Thymus (tissue), 11 donors: ENCODE measurements around the gene KLHDC10. TPM values are rescaled to one million over a fixed set of nuclear protein-coding genes. Genes with fewer than 3 reads are reported as not detected.
A peak's percentile ranks its signal among the peaks of the same experiment; 100 is the strongest.
"Not testable (repeated sequence)": the region's sequence is repeated elsewhere in the genome, so short reads cannot be mapped to it uniquely, and the experiment has no call there.

Experiments used
- DNase-seq, 9 donors: peaks; one replicate each; pipeline ENCODE4 v3.0.0-alpha.2; 2013; ENCODE audit warnings: low spot score in 9 of 9, low read depth in 6 of 9, missing footprints in 1 of 9
- H3K27ac ChIP-seq, 2 donors: one replicate each; pipeline ENCODE4 v1.5.1; 2013; ENCODE audit warnings: control low read depth in 1 of 2, low read depth in 1 of 2, low read length in 1 of 2, mild to moderate bottlenecking in 1 of 2, moderate library complexity in 1 of 2
- H3K27me3 ChIP-seq, 2 donors: one replicate each; pipeline ENCODE4 v1.5.1; 2013; ENCODE audit warnings: low read length in 1 of 2; ENCODE audit not compliant: control insufficient read depth in 2 of 2, insufficient read depth in 1 of 2
- H3K36me3 ChIP-seq, 2 donors: one replicate each; pipeline ENCODE4 v1.5.1; 2013; ENCODE audit warnings: low read length in 1 of 2, mild to moderate bottlenecking in 1 of 2, moderate library complexity in 1 of 2; ENCODE audit not compliant: control insufficient read depth in 2 of 2, insufficient read depth in 2 of 2
- H3K4me1 ChIP-seq, 2 donors: one replicate each; pipeline ENCODE4 v1.5.1; 2013; ENCODE audit warnings: low read length in 2 of 2; ENCODE audit not compliant: control insufficient read depth in 2 of 2, insufficient read depth in 2 of 2
- H3K4me3 ChIP-seq, 2 donors: one replicate each; pipeline ENCODE4 v1.5.1; 2013; ENCODE audit warnings: low read length in 2 of 2, control low read depth in 1 of 2, mild to moderate bottlenecking in 1 of 2
- H3K9me3 ChIP-seq, 2 donors: one replicate each; pipeline ENCODE4 v1.5.1; 2013; ENCODE audit warnings: low read length in 1 of 2, mild to moderate bottlenecking in 1 of 2; ENCODE audit not compliant: control insufficient read depth in 2 of 2, insufficient read depth in 1 of 2
- WGBS: extraction: QIAGEN DNeasy Blood & Tissue Kit; methylation state at CpG from one replicate; pipeline ENCODE4 v1.1.7; 2013; 5-methylcytosine and 5-hydroxymethylcytosine counted together
- polyA plus RNA-seq: library from polyadenylated mRNA; stranded (reverse); fragments of 200-250 nt; gene quantifications from one replicate; pipeline ENCODE4 v1.2.3, GENCODE V29; 2013
- total RNA-seq: library from RNA; stranded (reverse); fragments of 120-200 nt; gene quantifications from one replicate; pipeline ENCODE4 v1.2.4, GENCODE V29; 2013
- donor health status: healthy.

Gene KLHDC10
- total and polyA plus RNA-seq, 2 donors: 9.4 to 11.8 TPM

DNA sequence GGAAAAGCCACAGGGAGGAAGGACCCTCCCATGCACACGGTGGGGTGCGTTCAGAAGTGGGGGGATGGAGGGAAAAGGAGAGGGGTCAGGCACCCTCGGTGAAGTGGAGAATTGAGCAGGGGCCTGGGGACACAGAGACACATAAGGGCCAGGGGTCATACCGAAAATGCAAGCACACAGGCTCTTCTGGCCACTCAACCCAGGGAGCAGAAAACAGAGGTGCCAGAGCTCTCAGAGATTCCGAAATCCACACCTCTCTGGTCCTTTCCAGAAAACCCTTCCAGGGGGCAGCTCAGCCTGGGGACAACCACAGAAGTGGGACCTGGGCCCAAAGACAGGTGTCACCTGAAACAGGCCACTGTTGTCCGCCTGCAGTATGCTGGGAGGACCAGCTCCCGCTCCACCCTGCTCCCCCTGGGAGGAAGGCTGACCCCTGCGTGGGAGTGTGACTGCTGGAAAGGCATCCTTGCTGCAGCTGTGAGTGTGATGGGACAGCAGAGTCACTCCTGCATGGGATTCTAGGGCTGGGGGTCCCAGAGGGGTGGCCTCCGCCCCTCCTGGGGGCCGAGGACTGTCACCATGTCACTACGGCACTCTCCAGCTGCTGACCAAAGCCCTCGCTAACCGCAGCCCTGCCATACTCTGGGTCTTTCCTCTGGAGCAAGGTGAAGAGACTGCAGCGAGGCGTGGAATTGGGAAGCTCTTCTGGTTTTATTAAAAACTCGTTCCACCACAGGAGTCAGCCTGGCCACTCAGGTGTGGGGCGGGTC lies 71.7 kb downstream of the KLHDC10 start:
- H3K4me1 ChIP-seq: peaks cover 0 to 28% of the 10 kb centered on the region in 2 donors
- H3K27ac ChIP-seq: peak overlapping the region in 1 of 2 donors; percentile 70
- peaks cover 3 to 7% of the 10 kb centered on the region in 2 donors for H3K36me3 ChIP-seq
- H3K27me3 ChIP-seq: peaks cover 0 to 3% of the 10 kb centered on the region in 2 donors
- peak overlapping the region; percentile 50 to 66 for H3K4me3 ChIP-seq
- no peak for DNase-seq
- no peaks in the 10 kb centered on the region for H3K9me3 ChIP-seq
- 79% methylated on average over 17 of the region's 17 CpGs for WGBS

DNA sequence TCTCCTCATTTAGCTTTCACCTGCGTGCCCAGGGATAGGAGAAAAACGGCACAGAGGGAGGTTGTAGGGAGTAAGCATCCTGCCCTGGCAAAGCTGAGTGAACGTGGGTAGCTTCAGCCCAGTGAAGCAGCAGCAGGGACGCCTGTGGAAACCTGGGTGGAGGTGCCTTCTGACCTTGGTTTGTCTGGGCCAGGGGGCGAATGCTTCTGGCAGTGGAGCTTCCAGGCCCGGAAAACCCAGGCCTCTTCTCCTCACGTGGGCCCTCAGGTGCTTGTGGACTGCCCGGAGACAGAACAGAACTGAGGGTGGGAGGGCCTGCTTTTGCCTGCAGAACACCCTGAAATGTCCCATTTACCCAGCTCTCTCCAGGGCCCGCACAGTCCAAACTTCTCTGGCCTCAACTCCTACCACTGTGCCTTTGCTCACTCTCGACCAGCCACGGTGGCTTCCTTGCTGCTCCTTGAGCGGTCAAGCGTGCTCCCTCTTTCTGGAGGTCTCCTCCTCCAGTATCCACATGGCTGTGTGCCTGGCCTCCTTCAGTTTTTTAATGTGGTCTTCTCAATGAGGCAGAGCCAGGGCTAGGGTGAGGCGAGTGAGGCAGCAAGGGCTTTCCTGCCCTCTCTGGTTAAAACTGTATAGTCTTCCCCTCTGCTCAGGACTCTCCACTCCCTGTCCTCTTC lies 72.5 kb downstream of the KLHDC10 start:
- no peak overlapping the region for H3K27ac ChIP-seq
- peaks cover 0 to 28% of the 10 kb centered on the region in 2 donors for H3K4me1 ChIP-seq
- 96% methylated on average over 14 of the region's 14 CpGs for WGBS
- H3K4me3 ChIP-seq: no peak overlapping the region
- DNase-seq: no peak
- peaks cover 0 to 7% of the 10 kb centered on the region in 2 donors for H3K27me3 ChIP-seq
- peaks cover 0 to 2% of the 10 kb centered on the region in 2 donors for H3K36me3 ChIP-seq
- no peaks in the 10 kb centered on the region for H3K9me3 ChIP-seq

DNA sequence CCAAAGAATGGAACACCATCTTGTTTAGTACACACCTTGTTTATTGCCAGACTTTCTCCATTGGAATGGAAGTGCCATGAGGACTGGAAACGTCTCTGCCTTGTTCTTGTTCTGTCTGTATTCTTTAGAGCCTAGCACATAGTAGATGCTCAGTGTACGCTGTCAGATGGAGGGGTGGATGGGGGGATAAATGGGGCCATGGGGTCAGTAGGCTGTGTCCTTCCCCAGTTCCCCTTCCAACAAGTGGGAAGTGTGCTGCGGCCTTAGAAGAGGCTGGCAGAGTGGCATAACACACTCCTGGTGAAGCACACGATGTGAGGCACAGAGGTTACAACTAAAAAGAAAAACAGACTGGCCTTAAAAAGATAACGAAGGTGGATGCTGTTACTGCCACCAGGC lies 73.0 kb downstream of the KLHDC10 start:
- DNase-seq: no peak
- peaks cover 0 to 12% of the 10 kb centered on the region in 2 donors for H3K27me3 ChIP-seq
- 98% methylated on average over 5 of the region's 5 CpGs for WGBS
- no peaks in the 10 kb centered on the region for H3K9me3 ChIP-seq
- H3K4me1 ChIP-seq: peaks cover 0 to 28% of the 10 kb centered on the region in 2 donors
- H3K36me3 ChIP-seq: no peaks in the 10 kb centered on the region
- H3K27ac ChIP-seq: no peak overlapping the region
- H3K4me3 ChIP-seq: no peak overlapping the region

DNA sequence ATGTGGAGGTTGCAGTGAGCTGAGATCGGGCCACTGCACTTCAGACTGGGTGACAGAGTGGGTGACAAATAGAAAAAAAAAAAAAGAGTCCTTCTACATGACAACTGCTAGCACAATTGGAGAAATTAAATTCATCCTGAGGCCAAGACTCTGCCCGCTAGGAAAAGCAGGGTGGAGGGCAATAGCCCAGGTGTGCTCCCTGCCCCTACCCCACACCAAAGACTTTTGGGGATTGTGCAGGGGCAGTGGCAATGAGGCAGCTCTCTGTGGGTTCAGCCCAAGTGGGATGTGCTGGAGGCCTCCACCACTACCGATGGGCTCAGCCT lies 73.6 kb downstream of the KLHDC10 start:
- H3K9me3 ChIP-seq: no peaks in the 10 kb centered on the region
- H3K4me3 ChIP-seq: no peak overlapping the region
- H3K27me3 ChIP-seq: peaks cover 0 to 16% of the 10 kb centered on the region in 2 donors
- no peak overlapping the region for H3K27ac ChIP-seq
- peaks cover 0 to 28% of the 10 kb centered on the region in 2 donors for H3K4me1 ChIP-seq
- H3K36me3 ChIP-seq: no peaks in the 10 kb centered on the region
- WGBS: 52% methylated on average over 3 of the region's 3 CpGs
- DNase-seq: no peak

DNA sequence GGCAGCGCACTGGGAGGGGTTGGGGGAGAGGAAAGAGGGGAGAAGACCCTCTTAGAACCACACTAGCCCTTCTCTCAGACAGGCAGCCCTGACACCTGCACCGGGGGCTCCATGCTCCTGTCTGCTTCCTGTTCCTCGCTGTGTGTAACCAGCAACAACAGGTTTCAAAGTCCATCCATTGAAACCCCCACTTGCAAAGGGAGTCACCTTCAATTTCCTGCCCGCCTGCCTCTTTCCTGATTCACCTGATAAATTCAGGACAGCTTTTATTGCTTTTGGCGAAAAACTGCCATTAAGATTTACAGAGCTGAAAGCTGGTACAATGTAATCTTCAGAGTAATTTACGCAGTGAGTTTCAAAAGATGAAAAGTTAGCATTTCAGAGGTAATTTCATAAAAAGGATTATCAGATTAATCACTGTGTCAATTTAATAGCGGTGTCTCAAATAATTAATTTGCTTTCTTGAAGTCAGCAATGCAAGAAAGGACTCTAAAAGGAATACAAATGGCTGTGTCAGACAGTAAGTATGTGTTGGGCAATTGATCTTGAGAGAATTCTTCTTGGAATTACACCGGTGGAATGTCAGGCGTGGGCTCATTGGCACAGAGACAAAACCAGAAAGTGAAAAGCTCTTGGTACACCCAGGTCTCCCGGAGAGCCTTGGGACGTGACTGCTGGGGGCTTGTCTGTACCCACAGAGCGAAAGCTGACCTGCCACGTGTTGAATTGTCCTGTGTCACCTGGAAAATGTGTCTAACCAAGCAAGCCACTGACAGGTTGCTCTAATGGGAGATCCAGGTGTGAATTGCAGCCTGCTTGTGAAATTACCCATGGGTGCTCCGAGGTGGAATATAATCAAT lies 74.2 kb downstream of the KLHDC10 start:
- peaks cover 0 to 22% of the 10 kb centered on the region in 2 donors for H3K27me3 ChIP-seq
- 68% methylated on average over 14 of the region's 14 CpGs for WGBS
- H3K4me3 ChIP-seq: no peak overlapping the region
- H3K9me3 ChIP-seq: no peaks in the 10 kb centered on the region
- DNase-seq: peak in 2 of 9 donors; percentile 19 to 45
- H3K4me1 ChIP-seq: peaks cover 0 to 29% of the 10 kb centered on the region in 2 donors
- H3K27ac ChIP-seq: no peak overlapping the region
- no peaks in the 10 kb centered on the region for H3K36me3 ChIP-seq

DNA sequence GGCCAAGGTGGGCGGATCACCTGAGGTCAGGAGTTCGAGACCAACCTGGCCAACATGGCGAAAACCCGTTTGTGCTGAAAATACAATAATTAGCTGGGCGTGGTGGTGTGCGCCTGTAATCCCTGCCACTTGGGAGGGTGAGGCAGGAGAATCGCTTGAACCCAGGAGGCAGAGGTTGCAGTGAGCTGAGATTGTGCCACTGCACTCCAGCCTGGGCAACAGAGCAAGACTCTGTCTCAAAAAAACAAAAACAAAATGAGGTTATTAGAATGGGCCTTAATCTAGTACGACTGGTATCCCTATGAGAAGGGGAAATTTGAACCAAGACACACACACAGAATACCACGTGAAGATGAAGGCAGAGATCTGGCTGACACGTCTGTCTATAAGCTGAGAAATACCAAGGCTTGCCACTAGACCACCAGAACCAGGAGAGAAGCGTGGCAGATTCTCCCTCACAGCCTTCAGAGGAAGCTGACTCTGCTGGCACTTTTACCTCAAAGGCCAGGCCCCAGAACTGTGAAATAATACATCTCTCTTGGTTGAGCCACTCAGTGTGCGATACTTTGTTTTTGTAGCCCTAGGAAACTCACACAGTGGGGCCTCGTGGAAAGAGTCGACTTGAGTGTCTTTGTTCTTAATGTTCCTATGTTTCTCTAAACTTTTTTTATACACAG lies 75.2 kb downstream of the KLHDC10 start:
- Histone ChIP-seq H3K4me3 (no peak overlapping the region), H3K4me1 (peaks cover 0 to 34% of the 10 kb centered on the region in 2 donors), H3K36me3 (no peaks in the 10 kb centered on the region), H3K9me3 (peaks cover 0 to 2% of the 10 kb centered on the region in 2 donors), H3K27ac (no peak overlapping the region), H3K27me3 (peaks cover 0 to 28% of the 10 kb centered on the region in 2 donors)
- DNase-seq: no peak
- WGBS: 96% methylated on average over 14 of the region's 14 CpGs

DNA sequence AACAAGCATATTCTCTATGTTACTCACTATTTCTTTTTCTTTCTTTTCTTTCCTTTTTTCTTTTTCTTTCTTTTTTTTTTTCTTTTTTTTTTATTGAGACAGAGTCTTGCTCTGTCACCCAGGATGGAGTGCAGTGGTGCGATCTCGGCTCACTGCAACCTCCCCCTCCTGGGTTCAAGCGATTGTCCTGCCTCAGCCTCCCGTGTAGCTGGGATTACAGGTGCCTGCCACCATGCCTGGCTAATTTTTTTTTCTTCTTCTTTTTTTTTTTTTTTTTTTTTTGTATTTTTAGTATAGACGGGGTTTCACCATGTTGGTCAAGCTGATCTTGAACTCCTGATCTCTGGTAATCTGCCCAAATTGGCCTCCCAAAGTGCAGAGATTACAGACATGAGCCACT lies 75.8 kb downstream of the KLHDC10 start:
- Histone ChIP-seq H3K4me1 (peaks cover 0 to 29% of the 10 kb centered on the region in 2 donors), H3K27me3 (peaks cover 0 to 30% of the 10 kb centered on the region in 2 donors)
- not testable (repeated sequence) for H3K27ac ChIP-seq, H3K36me3 ChIP-seq, H3K4me3 ChIP-seq, DNase-seq, H3K9me3 ChIP-seq
- WGBS: 99% methylated on average over 5 of the region's 5 CpGs

DNA sequence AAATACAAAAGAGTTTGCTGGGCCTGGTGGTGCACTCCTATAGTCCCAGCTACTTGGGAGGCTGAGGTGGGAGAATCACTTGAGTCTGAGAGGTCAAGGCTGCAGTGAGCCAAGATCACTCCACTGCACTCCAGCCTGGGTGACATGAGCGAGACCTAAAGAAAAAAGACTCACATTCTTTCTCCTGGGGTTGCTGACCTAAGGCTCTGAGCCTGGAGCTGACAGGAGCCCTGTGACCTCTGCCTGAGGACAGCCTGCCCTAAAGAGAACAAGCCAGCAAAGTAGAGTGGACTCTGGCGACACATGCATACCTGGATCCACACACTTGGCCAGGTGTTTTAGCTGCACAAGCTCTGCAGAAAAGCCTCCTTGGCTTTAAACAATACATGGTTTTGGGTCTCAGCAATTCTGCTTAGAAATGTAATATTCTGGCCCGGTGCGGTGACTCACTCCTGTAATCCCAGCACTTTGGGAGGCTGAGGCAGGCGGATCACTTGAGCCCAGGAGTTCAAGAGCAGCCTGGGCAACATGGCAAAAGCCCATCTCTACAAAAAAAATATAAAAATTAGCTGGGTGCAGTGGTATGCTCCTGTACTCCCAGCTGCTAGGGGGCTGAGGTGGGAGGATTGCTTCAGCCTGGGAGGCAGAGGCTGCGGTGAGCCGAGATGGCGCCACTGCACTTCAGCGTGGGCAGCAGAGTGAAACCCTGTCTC lies 76.5 kb downstream of the KLHDC10 start:
- Histone ChIP-seq H3K9me3 (peaks cover 0 to 12% of the 10 kb centered on the region in 2 donors), H3K27me3 (peaks cover 0 to 30% of the 10 kb centered on the region in 2 donors), H3K4me3 (no peak overlapping the region), H3K27ac (no peak overlapping the region), H3K36me3 (no peaks in the 10 kb centered on the region), H3K4me1 (peaks cover 0 to 22% of the 10 kb centered on the region in 2 donors)
- DNase-seq: no peak
- WGBS: 98% methylated on average over 9 of the region's 9 CpGs
